NCI-H187 (cell line): Measurements from ENCODE around the gene KRT79.
"Not testable (repeated sequence)": the region's sequence is repeated elsewhere in the genome, so short reads cannot be mapped to it uniquely, and the experiment has no call there.

Source experiments
- DNase-seq, 2 experiments: peaks; one replicate each; lab custom pipeline; 2025; lab: John Stamatoyannopoulos, UW

The KRT79 gene

DNA sequence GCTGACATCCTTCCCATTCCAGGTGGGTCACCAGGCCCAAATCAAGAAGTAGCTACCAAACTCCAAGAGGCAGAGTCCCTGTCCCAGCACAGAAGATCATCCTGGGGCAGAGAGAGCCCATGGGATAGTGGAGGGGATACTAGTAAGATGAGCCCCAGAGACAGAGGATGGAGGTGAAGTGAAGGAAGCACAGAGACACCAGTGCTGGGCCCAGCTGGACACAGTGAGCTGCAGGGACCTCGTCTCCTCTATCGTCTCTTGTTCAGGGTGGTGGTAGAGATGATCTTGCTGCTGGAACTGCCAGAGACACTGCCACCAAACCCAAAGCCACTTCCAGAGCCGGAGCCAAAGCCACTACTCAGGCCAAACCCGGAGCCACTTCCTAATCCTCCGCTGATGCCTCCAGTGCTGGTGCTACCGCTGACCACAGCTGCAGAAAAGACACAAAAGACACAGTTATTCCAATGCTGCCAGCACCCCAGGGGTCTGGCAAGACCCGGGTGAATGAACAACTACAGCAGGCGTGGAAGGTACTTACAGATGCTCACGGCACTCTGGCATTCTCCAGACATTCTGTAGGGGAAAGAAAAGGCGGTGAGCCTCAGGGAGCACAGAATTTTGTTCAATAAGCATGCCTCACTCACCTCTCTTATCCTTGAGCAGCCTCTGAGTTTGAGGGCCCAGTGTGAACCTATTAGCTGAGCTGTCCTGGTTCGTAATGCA is 27.1 kb downstream of the KRT79 start:
- no peak for DNase-seq

GRCh38 chr12:52806169-52806811 is 27.8 kb downstream of the KRT79 start:
- DNase-seq: no peak

DNA sequence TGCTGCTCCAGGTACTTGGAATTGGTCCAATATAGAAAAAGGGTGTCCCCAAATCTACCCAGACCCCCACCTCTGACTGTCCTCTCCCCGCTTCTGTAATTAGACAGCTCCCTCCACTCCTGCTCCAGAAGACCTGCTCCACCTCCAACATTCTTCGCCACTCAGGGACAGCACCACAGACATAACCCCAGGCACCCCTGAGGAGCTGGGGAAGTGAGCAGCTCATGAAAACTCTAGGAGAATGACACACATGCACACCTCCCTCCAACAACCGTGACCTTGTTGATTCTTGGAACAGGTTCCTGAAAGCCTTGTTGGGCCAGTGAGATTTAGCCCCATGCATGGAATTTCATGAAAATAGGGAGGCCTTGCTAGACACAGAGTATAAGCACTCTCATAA is 28.4 kb downstream of the KRT79 start:
- no peak for DNase-seq

GRCh38 chr12:52805000-52805399 is 29.1 kb downstream of the KRT79 start:
- DNase-seq: no peak

DNA sequence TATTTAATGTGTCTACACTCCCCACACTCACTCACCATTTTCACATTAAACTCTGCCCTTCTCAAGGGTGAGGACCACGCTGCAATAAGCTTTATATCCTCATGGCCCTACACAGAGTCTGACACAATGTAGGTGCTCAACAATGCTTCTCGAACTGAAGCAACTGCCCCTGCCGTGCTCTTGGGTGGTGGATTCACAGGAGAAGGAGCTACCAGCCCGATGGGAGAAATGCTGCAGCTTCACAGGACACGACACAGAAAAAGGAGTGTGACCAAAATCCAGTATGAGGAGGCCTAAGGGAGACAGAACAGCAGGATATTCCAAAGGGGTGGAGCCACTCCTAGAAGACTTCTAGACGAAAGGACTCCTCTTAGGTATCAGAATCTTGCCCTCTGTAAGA is 31.7 kb downstream of the KRT79 start:
- no peak for DNase-seq

DNA sequence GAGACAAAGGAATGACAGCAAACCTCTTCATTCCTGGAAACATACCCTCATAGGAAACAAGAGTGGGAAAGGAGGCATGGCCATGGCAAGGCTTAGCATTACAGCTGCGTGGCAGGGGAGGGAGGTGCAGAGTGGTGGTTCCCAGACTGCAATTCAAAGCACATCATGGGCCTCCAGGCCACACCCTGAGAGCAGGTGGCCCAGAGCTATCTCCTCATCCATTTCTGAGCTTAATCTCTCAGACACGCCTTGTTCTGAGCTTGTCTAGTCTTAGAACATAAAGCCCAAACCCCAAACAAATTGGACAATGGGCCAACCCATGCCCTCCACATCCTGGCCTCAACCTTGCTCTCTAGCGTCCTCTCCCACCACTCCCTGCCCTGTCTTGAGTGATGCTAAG is 32.3 kb downstream of the KRT79 start:
- DNase-seq: no peak

- no peak for DNase-seq
These were observed 33.7 kb downstream of the KRT79 start for GRCh38 chr12:52800259-52800917.

GRCh38 chr12:52799505-52800211 is 34.5 kb downstream of the KRT79 start:
- no peak for DNase-seq

DNA sequence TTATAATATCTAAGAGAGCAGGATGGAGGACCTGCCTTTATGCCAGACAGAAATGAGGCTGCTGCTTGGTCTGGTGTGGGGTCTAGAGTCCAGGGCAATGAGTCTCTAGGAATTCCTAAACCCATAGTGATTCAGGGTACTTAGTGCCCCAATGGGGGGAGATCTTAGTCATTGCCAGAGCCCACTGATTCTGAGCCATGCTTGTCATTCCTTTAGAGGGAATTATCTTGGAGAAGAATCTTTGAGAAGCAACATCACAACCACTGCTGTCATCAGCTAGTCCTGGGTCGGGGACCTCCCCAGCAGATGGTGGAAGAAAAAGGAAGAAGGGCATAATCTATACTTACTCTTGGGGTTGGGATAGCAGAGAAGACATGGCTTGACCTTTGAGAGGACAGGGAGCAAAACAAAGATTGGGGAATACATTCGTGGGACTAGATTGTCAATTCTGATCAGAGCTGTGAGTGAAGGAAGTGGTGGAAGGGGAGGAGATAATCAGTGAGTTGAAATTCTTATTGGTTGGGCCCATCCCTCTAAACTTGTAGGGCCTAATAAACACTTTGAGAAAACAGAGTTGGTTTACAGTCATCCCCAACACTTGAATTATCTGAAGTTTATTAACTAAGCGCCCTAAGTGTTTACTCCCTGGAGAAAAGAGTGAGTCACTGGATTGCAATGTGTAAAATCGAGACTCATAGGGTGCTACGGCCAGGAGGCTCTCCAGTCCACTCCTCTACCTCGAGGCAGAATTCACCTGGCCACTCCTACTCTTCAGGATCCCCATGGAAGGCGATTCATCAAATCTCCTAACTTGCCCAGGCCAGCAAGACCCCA is 35.2 kb downstream of the KRT79 start:
- no peak for DNase-seq

DNA sequence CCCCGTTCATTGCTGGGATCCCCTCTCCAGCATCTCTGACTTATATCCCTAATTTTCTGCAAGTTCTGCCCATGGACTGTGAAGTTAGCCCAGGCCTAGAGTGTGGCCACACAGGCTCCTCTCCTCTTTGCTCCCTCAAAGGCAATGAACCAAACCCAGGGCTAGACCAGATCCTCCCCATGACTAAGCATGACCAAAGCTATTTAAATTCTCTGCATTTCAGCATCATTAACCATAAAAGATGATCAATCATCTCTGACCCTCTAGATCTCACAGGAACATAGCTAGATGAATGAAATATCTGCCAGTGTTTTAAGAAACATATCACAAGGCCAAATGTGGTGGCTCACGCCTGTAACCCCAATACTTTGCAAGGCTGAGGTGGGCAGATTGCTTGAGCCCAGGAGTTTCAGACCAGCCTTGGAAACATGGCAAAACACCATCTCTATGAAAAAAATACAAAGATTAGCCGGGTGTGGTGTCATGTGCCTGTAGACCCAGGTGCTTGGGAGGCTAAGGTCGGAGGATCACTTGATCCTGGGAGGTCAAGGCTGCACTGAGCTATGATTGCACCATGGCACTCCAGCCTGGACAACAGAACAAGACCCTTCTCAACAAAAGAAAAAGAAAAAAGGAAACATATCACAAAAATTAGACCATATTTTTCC is 36.0 kb downstream of the KRT79 start:
- no peak for DNase-seq

GRCh38 chr12:52797529-52797894 is 36.6 kb downstream of the KRT79 start:
- DNase-seq: no peak

- no peak for DNase-seq
These were observed 37.1 kb downstream of the KRT79 start for GRCh38 chr12:52796839-52797528.

GRCh38 chr12:52796429-52796794 is 37.7 kb downstream of the KRT79 start:
- DNase-seq: no peak

GRCh38 chr12:52795694-52796428 is 38.2 kb downstream of the KRT79 start, which contains the start of gene KRT3:
Gene KRT3, minus strand, starts transcription at chr12:52796117. Its CDS starts 75 bp downstream, at chr12:52796042.
- no peak for DNase-seq

- not testable (repeated sequence) for DNase-seq
These were observed 38.8 kb downstream of the KRT79 start for GRCh38 chr12:52795332-52795674.

DNA sequence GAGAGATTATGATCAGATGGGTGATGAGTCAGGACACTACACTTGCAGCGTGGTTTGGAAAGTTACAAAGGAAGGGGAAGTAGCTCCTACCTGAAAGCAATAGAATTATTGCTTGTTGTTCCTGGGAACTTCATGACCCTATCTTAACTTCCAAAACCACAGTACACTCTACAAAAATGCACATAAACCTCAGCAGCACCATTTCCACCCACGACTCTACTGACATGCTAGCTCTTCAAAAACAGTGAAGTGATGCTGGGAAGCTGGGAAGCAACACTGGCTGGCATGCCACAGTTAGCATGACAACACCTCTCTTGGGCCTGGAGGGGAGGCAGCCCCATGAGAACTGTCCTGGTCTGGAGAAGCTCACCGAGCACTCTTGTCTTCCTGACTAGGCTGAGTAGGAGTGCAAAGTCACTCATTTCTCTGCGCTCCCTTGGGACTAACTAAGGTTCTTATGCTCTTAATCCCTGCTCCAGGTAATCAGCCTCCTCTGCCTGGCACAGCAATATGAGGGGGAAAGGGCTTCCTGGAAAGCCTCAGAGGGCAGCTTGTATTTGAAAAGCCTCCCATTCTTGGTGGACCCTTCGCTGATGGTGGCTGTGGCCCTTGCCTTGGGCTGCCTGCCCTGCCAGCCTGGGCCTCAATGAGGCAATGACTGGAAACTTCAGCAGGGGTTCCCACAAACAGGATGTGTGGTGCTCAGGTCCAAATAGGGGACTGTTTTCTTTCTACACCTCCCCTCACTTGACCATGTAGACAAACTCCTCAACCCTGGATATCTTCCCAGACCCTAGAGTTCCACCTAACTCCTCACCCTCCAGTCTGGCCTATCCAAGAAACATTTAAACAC is 39.4 kb downstream of the KRT79 start:
- no peak for DNase-seq

DNA sequence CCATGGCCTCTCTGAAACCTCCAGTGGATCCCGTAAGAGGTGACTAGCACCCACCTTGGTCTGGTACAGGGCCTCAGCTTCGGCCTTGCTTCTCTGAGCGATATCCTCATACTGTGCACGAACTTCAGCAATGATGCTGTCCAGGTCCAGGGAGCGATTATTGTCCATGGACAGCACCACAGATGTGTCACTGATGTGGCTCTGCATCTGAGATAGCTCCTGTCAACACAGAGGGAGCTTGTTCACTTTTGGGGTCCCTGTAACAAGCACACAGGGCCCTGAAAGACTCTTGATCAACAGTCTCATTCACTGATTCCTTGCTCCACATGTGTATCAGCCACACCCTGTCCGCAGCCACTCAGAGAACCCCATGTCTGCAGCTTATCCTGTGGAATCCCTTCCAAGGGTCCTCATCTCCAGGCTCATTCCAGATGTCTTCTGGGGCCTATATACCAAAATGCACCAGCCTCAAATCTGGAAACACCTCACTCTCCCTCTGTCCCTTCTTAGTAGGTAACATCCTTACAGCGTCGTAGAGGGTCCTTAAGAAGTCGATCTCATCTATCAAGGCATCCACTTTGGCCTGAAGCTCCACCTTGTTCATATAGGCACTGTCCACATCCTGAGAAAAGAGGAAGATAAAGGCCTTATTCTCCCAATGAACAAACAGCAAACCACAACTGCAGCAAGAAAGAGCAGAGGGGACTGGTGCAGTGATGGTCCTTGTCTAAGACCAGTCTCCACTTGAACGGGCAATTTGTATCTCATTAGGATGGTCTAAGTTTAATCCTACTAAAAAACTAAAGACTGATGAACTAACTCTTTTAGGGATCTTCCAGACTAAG is 41.7 kb downstream of the KRT79 start:
- no peak for DNase-seq
